AG09309 (cell line): ENCODE results near the gene TMEM175.

Experiments
- DNase-seq: peaks from one replicate; pipeline ENCODE4 v3.0.0-alpha.2; 2010; ENCODE audit warnings: low read depth
- H3K4me3 ChIP-seq: 2 replicates; pipeline ENCODE4 v1.5.1; 2011; ENCODE audit warnings: mild to moderate bottlenecking, low read depth, low read length, moderate library complexity; ENCODE audit not compliant: control insufficient read depth
- TF ChIP-seq, protein P1 (sequence below): IDR thresholded peaks from 2 replicates; pipeline ENCODE4 v1.5.1; 2011; ENCODE audit warnings: mild to moderate bottlenecking, low read depth, low read length, inconsistent platforms; ENCODE audit not compliant: insufficient read depth, control insufficient read depth; ENCODE audit errors: missing control alignments

TMEM175 gene

DNA sequence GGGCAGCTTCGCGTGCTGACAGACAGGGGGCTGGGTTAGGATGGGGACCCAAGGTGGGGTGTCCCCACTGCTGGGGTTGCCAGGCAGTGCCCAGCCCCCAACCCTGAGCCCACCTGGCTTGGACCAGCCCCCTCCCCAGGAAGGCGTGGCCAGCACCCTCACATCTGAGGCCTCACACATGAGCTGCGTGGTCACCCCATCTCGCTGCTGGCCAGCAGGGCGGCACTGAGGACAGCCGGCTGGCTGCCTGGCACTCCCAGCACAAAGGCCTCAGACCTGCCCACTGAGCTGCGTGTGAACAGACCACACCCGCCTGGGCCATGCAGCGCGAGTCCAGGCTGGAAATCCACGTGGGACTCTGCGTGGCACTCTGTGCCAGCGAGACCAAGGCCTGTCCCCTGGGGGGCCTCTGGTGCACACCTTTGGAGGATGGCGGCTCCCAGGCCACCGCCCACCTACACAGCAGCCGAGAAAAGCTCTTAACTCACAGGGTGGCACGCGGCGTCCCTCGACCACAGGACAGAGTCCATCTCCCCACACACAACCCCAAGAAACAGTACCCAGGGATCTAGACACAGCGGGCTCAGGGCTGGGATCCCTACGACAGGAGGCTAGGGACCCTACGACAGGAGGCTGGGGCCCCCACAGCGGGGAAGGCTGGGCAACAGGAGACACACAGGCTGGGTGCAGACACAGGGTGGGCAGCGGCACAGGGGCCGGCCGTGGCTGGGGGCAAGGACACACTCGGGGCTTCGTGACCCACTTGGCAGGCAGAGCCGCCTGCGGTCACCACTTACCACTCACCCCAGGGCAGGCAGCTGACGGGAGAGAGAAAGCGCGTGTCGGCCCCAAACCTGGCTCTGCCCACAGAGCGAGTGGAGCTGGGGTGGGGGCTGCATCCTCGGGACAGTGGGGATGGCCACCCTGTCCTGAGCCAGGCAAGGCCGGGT, 31.3 kb downstream of the TMEM175 start:
- TF ChIP-seq, protein P1, sequence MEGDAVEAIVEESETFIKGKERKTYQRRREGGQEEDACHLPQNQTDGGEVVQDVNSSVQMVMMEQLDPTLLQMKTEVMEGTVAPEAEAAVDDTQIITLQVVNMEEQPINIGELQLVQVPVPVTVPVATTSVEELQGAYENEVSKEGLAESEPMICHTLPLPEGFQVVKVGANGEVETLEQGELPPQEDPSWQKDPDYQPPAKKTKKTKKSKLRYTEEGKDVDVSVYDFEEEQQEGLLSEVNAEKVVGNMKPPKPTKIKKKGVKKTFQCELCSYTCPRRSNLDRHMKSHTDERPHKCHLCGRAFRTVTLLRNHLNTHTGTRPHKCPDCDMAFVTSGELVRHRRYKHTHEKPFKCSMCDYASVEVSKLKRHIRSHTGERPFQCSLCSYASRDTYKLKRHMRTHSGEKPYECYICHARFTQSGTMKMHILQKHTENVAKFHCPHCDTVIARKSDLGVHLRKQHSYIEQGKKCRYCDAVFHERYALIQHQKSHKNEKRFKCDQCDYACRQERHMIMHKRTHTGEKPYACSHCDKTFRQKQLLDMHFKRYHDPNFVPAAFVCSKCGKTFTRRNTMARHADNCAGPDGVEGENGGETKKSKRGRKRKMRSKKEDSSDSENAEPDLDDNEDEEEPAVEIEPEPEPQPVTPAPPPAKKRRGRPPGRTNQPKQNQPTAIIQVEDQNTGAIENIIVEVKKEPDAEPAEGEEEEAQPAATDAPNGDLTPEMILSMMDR = no peak
- no peak for DNase-seq
- H3K4me3 ChIP-seq = no peak overlapping the region

DNA sequence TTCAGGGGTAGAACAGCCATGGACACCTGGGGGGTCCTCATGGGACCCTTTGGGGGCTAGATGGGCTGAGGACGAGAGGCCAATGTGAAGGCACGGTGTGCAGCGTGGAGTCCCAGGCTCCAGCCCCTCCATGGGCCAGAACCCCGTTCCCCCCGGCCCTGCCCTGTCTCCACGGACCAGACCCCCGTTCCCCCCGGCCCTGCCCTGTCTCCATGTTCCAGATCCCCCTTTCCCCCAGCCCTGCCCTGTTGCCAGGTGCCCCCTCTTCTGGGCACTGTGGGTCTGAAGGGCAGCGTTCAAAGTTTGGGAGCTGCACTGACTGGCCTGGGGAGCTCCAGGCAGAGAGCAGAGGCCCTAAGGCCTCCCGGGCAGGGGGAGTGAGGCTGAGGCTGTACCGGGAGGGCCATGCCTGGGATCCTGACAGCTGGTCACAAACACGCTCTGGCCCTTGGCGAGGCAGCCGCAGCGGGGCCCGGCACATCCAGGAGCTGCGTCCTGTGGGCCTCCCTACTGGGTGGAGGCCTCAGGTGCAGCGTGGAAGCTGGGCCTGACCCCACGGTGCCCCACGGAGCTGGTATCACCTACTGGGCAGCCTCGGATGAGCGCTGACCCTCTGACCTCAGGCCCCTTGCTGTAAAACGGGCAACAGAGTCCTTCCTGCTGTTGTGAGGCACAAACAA, 32.2 kb downstream of the TMEM175 start:
- DNase-seq = no peak
- no peak overlapping the region for H3K4me3 ChIP-seq
- TF ChIP-seq, protein P1 = no peak

DNA sequence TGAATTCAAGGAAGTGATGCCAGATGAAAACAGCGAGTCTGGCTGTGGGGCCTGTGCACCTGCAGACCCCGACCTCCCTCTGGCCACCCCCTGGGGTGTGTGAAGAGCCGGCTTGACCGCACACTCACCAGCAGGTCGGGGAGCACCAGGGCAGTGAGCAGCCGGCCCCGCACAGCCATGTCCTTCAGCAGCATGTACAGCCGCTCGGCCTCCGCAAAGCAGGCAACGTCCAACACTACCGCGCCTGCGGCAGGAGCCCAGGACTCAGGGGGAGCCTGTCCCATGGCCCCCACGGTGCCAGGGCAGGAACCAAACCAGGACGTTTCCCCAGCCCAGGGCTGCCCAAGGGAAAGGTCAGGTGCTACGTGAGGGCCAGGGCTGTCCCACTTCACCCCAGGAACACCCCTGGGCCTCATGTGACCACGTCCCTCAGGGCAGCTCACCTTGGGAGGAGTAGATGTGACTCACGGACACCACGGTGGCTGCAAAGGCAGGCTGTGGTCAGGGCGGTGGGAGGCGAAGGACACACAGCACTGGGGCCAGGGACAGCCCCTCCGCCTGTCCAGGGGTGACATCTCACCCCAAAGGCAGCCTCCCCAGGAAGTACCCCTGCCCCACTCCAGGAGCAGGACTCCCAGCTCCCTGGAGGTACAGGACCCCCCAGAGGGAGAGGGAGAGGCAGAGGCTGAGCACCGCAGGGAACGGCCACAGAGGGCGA, 32.9 kb downstream of the TMEM175 start:
- DNase-seq = no peak
- TF ChIP-seq, protein P1 = no peak
- H3K4me3 ChIP-seq = no peak overlapping the region

DNA sequence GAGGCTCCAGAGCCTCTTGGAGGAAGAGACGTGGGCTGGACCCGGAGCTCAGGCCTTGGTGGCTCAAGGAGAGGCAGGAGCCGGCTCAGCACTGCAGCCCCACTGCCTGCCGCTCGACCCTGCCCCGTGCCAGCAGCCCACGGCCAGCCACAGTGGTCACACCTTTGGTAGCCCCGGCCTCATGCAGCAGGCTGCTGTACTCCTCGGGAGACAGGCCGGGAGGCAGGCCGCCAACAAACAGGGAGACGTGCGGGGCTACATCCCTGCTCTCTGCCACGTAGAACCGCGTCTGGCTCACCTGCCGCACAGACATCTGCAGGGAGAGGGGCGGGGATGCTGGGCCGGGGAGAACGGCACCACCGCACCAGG, 33.5 kb downstream of the TMEM175 start:
- no peak overlapping the region for H3K4me3 ChIP-seq
- DNase-seq = no peak
- TF ChIP-seq, protein P1 = no peak

DNA sequence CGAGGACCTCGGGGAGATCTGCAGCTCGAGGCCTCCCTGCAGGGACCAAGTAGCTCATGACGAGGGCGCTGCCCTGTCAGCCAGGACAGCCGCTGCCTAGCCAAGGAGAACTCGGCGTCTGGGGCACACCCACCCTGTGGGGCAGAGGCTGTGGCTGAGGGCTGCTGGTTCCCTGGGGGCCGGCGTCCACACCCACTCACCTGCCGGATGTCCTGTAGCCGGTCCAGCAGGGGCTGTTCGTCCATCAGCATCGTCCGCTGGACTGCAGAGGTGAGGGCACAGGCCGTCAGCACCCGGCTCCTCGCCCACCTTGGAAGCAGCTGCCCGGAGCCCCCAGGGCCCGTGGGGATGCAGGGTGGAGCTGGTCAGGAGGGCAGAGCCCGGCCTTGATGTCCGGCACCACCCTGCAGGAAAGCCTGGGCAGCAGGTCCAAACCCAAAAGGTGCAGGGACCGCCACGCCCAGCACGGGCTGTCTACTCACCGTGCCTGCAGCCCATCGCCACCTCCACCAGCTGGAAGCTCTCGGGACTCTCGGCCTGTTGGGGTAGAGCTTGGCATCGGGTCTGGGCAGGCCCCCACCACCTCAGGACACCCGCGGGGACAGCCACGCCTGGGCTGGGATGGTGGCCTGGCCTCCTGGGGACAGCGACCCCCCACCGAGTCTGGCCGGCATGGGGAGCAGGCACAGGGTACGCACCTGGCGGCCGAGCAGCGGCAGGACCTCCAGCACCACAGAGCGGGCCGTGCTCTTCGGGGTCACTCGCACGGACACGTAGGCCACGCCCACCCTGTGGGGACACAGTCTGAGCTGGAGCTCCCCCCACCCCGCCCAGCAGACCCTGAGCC, 34.2 kb downstream of the TMEM175 start:
- no peak for DNase-seq
- no peak overlapping the region for H3K4me3 ChIP-seq
- TF ChIP-seq, protein P1 = no peak
